Activated gamma-delta T cell (primary cell): ENCODE measurements around the gene ZNF428.
"Not testable (repeated sequence)": the region's sequence is repeated elsewhere in the genome, so short reads cannot be mapped to it uniquely, and the experiment has no call there.

ENCODE experiments used
- DNase-seq: peaks from one replicate; lab custom pipeline; 2025; lab: John Stamatoyannopoulos, UW

ZNF428 gene

DNA sequence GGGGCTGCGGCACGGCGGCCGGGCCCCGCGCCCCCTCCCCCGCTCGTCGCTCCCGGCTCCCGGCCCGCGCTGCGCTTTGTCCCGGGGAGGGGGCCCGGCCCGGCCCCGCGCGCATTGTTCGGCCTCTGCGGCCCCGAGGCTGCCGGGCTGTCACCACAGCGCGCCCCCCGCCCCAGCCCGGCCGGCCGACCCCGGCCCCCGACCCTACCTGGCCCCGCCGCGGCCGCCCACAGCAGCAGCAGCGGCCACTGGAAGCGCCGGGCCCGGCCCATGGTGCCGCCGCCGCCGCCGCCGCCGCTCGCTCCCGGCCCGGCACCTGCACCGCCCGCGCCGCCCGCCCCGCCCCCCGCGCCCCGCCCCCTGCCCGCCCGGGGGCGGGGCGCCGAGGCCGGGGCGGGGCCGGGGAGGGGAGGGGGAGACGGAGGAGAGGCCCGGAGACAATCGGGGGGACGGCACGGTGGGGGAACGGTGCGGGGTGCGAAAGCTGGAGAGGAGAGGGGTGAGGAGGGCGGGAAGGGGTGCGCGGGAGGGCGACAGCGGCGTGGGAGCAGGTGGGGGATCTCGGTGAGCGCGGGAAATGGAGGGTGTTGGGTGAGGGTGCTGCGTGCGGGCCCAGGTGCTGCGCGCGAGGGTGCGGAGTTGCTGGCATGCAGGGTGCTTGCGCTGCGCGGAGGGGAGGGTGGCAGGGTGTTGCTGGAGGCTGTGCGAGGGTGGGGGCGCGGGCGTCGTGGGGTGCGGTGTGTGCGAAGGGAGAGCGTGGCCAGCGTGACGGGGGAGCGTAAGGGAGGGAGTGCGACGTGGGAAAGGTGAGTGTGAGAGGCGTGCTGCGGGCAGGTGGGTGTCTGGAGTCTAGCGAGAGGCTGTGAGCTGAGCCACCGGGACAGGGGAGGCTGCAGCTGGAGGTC, 20.3 kb upstream of the ZNF428 start, which contains the start of gene CADM4:
Gene CADM4, minus strand, starts transcription at position 332 of the 905 bp plus-strand sequence. Its CDS starts 60 bp downstream, at position 272.
- peak; percentile 42 for DNase-seq

DNA sequence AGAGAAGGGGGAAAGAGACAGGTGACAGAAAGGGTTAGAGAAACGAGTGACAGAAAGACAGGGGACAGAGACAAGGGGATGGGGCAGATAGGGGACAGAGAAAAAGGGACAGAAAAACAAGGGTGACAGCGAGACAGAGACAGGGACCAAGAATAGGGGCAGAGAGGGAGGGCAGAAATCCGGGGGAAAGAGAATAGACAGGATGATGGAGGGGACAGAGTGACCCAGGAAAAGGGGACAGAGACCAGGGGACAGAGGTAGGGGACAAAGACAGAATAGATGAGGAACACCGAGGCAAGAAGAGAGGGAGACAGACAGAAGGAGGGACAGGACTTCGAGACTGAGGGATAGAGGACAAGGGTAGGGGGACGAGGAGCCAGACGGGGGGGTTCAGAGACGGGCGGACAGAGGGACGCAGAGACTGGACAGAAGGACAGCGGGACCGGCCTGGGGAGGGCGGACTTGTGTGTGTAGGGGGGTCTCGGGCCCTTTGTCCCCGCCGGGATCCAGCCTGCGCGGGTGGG, 19.6 kb upstream of the ZNF428 start:
- no peak for DNase-seq

DNA sequence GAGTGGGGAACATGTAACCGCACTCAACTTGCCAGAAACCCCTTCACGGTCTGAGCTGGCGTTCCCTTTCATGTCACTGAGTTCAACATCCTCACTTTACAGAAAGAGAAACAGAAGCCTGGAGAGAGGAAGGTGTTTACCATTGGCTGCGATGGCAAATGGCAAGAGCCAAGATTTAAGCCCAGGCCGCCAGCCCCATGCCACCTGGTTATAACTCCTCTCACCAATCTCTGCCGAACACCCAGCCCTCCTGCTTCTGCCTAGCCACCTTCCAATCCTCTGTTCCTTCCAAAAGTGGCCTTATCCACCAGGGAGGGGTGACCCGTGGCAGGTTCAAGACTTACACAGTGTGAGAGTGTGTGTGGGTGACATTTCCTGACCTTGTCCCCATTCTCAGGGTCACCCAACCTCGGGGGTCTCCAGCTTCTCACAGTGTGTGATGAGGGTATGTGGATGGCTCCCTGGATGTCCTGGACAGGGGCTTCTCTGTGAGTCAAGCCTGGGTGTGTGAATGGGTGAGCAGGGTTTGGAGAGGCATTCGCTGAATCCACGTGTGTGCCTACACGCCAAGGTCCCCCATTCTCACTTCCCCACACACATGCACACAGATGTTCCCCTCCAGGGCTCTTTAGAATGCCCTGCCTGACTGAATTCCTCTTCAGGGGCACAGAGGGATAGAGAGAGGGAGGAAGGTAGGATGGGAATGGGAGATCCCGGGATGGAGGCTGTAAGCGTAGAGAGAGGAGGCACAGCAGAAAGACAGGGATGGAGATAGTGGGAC, 19.0 kb upstream of the ZNF428 start:
- DNase-seq: no peak

DNA sequence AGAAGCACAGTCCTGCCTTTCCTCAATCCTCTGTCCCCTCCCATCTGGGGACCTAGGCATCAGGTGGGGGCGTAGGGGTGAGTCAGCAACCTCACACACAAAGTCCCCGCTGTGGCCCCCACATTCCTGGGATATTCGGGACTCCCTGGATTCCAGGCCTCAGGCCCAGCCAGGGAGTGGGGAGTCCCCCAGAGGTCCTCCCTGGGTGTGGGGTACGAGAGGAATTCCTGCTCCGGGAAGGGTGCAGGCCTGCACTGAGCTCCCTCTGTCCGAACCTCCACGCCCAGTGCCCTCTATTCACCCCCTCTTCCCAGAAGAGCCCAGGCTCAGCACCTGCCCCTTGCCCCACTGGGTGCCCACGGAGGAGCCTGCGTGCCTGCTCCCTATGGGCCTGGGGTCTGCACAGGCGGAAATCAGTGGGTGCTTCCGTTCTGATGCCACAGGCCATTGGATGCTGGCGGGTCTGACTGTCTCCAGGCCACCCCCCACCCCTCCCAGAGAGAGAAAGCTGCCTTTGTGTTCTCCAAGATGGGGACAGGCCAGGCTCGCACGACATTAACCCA, 16.8 kb upstream of the ZNF428 start:
- DNase-seq: no peak

DNA sequence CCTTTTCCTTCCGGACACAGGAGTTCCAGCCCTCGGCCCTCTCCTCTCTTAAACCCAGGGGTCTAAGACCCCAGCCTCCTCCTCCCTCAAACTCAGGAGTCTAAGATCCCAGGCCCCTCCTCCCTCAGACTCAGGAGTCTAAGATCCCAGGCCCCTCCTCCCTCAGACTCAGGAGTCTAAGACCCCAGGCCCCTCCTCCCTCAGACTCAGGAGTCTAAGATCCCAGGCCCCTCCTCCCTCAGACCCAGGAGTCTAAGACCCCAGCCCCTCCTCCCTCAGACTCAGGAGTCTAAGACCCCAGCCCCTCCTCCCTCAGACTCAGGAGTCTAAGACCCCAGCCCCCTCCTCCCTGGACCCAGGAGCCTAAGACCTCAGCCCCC, 16.1 kb upstream of the ZNF428 start:
- not testable (repeated sequence) for DNase-seq

DNA sequence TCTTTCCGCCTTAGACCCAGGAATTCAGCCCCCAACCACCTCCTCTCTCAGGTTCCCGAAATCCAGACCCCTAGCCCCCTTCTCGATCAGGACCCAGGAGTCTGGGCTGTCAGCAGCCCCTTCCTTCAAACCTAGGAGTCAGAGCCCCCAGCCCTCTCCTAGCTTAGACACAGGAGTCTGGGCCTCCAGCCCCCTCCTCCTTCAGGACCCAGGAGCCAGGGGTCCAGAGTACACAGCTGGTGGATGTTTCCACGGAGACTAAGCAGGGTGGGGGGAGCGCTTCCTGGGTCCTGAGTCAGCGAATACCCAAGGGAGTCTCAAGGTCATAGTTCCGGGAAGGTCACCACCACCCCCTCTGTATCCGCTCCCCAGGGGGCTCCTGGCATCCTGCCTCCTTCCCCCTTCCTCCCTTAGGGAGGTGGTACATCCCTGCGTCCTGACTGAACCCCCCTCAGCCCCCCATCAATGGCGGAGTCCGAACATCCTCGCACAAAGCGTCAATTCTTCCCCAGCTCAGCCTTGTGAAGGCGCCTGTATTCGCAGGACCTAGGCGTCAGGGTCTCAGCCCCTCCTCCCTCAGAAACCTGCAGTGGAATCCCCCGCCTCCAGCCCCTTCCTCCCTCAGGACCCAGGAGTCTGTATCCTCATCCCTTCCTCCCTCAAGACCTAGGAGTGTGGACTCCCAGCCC, 15.6 kb upstream of the ZNF428 start:
- DNase-seq: no peak

DNA sequence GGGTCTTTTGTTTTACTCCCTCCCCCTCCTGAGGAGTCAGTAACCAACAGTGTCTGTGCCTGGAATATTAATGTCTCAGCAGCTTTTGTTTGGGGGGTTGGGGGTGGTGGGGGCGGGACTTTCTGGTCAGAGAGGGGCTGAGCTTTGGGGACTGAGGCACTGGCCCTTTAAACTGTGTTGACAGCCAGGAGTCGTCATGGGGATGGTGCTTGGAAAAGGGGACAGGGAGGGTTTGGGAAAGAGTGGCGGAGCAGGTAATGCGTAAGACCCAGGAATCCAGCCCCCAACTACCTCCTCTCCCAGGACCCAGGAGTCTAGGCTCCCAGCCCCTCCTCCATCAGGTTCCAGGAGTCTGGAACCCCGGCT, 15.1 kb upstream of the ZNF428 start:
- DNase-seq: no peak

DNA sequence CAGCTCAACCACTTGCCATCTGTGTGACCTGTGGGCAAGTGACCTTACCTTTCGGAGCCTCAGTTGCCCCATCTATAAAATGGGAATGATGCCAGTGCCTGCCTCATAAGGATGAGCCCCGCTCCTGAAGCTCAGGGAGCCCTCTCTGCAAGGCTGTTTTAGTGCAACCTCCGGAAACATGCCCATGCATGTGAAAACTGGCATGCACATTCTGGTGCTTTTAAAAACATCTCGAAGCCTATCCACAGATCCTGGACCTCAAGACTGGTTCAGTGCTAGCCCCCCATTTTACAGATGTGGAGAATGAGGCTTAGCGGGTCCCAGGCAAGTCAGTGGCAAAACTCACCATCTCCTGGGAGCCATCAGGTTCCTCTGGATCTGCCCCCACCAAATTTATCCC, 14.6 kb upstream of the ZNF428 start:
- no peak for DNase-seq

DNA sequence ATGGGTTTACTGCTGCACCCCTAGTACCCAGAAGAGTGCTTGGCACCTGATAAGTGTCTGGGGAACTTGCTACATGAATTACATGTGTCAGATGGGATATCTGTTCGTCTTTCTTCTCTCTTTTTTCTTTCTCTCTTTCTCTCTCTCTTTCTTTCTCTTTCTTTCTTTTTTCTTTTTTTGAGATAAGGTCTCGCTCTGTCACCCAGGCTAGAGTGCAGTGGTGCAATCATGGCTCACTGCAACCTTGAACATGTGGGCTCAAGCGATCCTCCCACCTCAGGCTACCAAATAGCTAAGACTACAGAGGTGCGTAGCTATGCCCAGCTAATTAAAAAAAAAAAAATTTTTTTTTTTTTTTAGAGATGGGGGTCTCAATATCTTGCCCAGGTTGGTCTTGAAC, 14.1 kb upstream of the ZNF428 start:
- DNase-seq: no peak

DNA sequence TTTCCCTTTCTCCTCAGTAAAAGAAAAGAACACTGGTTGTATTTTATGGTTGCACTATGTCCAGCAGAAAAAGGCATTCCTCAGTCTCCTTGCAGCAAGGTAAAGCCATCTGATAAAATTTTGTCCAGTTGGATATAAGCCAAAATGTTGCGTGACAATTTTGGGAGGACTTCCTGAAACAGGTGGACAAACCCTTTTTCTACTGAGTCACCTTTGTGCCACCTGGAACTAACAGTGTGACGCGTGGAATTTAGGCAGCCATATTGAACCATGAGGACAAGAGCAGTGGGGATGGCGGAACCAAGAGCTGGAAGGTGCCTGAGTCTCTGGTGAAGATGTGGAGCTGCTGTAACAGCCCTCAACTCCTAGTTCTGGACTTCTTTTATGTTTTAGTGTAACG, 12.1 kb upstream of the ZNF428 start:
- no peak for DNase-seq

DNA sequence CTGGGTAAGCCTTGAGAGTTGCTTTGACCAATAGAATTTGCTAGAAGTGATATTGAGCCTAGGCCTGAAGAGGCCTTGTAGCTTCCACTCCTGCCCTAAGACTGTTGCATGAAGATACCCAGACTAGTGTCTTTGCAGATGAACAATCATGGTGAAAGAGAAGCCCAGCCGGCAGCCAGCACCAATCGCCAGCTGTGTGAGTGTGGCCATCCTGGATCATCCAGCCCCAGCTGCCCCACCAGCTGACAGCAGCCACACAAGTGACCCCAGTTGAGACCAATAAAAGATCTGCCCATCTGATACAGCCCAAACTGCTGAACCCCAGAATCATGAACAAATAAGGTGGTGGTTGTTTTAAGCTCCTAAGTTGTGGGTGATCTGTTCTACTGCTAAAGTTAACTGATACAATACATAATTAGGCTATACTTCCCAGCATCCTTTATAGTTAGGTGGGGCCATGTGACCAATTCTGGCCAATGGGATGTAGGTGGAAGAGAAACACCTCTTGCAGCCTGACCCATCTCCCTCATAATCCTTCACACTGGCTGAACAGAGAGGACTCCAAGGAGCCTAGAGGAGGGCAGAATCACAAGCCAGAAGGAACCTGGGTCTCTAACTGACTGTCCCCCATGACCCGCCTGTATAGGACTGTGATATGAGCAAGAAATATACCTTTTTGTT, 9.4 kb upstream of the ZNF428 start:
- DNase-seq: no peak

DNA sequence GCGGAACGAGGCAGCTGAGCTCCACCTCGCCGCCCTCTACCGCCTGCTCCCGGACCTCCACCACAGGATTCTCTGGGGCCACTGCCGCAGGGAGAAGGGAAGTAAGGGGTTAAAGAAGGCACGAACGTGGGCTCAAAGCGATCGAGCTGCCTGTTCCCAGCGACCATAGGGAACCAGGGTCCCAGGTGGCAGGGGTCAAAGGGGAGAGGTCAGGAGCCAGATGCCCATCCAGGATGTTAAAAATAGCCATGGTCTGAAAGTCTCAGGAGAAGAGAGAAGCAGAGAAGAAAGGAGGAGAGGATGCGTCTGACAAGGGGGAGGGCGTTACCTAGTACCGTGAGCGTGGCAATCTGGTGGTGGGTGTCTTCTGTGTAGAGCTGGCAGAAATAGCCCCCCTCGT, 7.4 kb upstream of the ZNF428 start:
- no peak for DNase-seq

DNA sequence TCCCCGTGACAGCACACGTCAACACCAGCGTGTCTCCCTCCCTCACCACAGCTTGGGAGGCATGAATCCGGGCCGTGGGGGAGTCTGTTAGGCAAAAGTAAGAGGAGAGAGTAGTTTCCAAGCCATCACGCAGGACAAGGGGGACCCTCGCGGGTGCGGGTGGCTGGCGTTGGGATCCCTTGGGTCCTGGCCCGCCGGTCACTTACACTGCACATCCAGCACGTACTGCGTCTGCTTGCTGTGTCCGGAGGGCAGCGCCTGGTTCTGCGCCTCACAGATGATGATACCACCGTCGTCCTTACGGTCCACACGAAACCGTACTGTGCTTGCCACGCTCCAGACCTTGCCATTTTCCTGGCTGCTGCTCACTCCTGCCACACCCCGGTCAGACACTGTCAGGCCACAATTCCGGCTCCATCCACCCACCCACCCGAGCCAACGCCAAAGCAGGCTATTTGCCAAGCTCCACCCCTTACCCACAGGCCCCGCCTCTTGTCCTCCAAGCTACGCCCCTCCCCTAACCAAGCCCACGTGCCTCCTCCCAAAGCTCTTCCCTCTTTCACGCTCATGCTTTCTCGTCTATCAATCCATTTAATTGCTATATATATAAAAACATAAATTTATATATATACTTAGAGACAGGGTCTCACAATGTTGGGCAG, 6.6 kb upstream of the ZNF428 start:
- DNase-seq: no peak

DNA sequence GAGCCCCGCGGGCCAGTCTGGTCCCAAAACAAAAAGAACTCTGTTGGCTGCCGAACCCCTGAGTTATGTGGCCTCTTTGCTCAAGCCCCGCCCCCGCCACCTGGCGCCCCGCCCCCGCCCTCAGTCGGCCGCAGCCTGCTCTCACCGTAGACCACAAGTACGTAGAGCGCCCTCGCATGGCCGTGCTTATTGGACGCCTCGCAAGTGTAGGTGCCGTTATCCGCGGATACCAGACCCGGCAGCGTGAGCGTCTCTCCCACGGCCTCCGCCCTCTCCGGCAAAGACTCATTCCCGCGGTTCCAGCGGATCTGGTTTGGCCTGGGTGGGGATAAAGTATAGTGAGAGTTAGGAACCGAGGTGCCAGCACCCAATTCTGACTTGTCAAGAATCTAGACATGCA, 5.5 kb upstream of the ZNF428 start:
- peak; percentile 45 for DNase-seq

DNA sequence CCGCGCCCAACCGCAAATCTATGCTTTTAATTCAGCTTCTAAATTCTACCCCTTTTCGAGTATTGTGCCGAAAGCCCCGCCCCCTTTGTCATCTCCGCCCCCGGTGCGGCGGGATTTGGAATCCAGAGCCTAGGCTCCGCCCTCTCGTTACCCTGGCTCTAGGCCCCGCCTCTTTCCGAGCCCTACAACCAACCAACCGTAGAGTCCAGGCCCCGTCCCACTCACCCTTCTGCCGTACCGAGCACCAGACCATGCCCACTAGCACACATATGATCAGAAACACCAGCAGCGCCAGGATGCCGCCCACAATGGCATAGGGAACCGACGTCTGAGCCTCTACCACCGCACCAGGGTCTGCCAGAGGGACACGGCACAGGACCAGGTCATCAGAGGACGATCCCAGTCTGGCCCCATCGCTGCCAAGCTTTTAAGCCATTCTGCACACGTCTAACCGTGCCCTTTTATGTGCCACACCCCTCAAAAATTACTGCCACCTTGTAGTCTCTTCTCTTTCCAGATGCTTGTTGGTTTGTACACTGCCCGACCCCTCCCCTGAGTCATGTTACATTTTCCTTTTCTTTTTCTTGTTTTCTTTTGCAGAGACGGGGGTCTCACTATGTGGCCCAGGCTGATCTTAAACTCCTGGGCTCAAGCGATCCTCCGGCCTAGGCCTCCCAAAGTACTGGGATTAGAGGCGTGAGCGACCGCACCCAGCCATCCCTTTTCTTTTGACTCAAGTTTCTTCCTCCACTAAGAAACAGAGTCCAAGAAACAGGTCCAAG, 4.7 kb upstream of the ZNF428 start:
- no peak for DNase-seq

DNA sequence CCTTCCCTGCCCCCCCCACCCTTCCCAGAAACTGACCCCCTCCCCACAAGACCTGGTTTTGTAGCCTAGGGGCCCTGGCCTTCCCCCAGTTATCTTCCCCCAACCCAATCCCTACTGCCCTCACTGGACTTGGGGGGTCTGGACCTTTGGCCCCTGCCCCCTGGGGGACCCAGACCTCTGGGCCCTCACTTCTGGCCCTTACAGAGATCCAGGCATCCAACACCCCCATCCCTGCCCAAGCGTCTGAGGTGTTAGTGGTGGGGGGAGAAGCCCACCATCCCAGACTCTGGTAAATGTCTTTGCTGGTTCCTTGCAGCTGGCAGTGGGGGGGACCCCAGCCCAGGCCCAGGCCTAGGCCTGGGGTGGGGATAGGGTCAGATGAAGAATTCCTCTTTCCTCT, 3.5 kb upstream of the ZNF428 start:
- DNase-seq: no peak

DNA sequence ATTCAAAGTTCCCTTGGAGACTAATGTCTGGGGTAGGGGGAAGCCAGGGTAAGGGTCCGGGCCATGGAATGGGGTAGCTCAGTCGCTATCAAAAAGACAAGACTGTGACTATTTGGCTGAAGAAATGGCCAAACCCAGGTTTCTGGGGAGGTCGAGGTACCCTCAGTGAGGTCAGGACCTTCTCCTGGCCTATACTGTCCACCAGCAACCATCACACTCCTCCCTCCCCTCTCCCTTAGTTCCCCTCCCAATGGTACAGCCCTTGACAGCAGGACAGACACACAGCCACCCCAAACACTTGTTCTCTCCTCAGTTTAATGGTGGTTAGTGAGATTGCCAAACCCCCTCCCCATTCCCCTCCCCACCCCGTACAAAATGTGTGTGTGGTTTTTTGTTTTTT, 2.6 kb upstream of the ZNF428 start:
- DNase-seq: no peak

DNA sequence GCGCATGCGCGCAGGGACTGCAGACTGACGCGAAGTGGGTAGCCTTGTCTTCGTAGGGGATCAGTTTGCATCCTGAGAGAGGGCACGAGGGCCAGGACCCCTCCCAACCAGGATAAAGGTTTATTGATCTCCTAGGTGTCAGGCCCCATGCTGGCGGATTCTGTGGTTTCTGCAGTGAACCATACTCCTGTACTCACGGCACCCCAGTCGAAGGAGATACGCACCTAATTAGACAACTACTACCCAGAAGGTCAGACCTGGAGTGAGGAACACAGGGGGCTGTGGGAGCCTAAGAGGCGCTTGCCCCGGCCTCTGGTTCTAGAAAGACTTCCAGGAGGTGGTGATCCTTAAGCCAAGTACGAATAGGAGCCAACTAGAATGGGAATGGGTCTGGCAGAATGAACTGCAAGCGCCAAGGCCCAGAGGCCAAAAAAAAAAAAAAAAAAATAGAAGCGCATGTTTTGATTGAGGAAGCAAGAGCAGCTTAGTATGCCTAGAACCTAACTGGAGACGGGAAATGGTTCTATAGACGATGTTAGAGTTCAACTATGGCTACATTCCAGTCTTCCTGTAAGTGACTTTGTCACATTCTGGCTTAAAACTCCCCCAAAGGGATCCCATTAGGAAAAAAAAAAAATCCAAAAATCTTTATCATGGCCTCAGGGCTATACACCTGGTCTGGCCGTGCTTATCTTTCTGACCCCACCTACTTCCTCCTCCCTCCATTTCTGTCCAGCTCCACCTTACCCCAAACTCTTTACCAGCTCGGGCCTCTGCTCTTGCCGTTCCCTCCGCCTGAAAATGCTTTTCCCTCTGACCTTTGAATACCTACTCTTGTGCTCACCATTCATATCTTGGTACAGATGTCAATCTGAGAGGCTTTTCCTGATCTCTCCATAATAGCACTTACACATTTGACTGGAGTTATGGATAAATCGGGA, 902 bp upstream of the ZNF428 start:
- no peak for DNase-seq

DNA sequence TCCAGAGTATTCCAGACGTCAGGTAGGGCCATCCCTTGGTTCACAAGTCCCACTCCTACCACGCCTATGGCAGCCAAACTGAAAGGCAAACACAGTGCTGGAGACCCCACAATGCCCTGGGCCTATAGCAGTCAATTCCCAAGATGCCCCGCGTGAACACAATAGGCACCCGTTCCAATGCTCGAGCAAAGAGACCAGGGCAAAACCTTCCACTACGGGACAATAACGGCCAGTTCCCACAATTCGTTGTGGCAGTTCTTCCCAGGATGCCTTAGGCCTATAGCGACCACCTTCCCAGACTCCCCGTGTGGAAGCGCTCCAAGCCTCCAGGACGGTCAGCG, 538 bp downstream of the ZNF428 start:
- no peak for DNase-seq
